KMS-11 (cell line): ENCODE results near the gene XRCC1.

Experiments used
- H2AFZ ChIP-seq: fragments of 200-600 bp; sonication (generic); 2 replicates; pipeline ENCODE4 v1.6.1; 2016; ENCODE audit warnings: antibody characterized with exemption, mixed run types, low read depth
- H3K27ac ChIP-seq: fragments of 200-600 bp; sonication (generic); 2 replicates; pipeline ENCODE4 v1.6.1; 2016; ENCODE audit warnings: mild to moderate bottlenecking, mixed run types
- H3K27me3 ChIP-seq: fragments of 200-600 bp; sonication (generic); 2 replicates; pipeline ENCODE4 v1.6.1; 2017; ENCODE audit warnings: mild to moderate bottlenecking, low read depth, mixed run types, moderate library complexity; ENCODE audit not compliant: insufficient read depth
- H3K36me3 ChIP-seq: fragments of 200-600 bp; sonication (generic); 2 replicates; pipeline ENCODE4 v1.6.1; 2017; ENCODE audit warnings: mild to moderate bottlenecking, mixed run types; ENCODE audit not compliant: insufficient read depth
- H3K4me1 ChIP-seq: fragments of 200-600 bp; sonication (generic); 2 replicates; pipeline ENCODE4 v1.6.1; 2016; ENCODE audit warnings: mild to moderate bottlenecking, low read depth, mixed run types; ENCODE audit not compliant: poor library complexity, severe bottlenecking
- H3K4me2 ChIP-seq: fragments of 200-600 bp; sonication (generic); 2 replicates; pipeline ENCODE4 v1.7.0; 2016; ENCODE audit warnings: mild to moderate bottlenecking, mixed run types
- H3K4me3 ChIP-seq: fragments of 200-600 bp; sonication (generic); IDR thresholded peaks from 2 replicates; pipeline ENCODE4 v1.6.1; 2017; ENCODE audit warnings: low read depth, low read length, mixed read lengths; ENCODE audit not compliant: insufficient read depth
- H3K79me2 ChIP-seq: fragments of 200-600 bp; sonication (generic); 2 replicates; pipeline ENCODE4 v1.6.1; 2016; ENCODE audit warnings: low read depth, mixed run types; ENCODE audit not compliant: insufficient read depth
- H3K9ac ChIP-seq: fragments of 200-600 bp; sonication (generic); 2 replicates; pipeline ENCODE4 v1.6.1; 2016; ENCODE audit warnings: mild to moderate bottlenecking, mixed run types
- H4K20me1 ChIP-seq: fragments of 200-600 bp; sonication (generic); 2 replicates; pipeline ENCODE4 v1.6.1; 2016; ENCODE audit warnings: mild to moderate bottlenecking, mixed run types; ENCODE audit not compliant: insufficient read depth
- TF ChIP-seq, protein P1 (sequence below): fragments of 200-600 bp; sonication (generic); conservative IDR thresholded peaks from 2 replicates; pipeline ENCODE4 v1.6.1; 2017; ENCODE audit warnings: low read depth, mild to moderate bottlenecking, antibody characterized with exemption, low read length, moderate library complexity, mixed read lengths

Gene XRCC1

DNA sequence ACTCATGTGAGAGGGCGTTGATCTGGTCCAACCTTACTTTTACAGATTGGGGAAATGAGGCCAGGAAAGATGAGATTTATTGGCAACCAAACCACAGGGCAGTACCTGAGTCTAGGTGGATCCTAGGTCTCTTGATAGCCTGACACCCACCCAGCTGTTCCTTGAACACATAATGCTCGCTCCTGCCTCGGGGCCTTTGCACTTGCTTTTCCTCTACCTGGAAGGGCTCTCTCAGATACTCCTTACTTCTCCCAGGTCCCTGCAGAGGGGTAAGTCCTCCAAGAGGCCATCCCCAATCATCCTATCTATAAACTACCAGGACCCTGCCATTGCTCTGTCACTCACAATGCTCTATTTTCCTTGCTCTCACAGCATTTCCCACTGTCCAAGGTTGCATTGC is 34.9 kb downstream of the XRCC1 start:
- H3K4me1 ChIP-seq = no peaks in the 10 kb centered on the region
- no peak overlapping the region for H3K9ac ChIP-seq
- no peak overlapping the region for H3K4me2 ChIP-seq
- H3K4me3 ChIP-seq = no peak overlapping the region
- H3K27ac ChIP-seq = no peak overlapping the region
- H2AFZ ChIP-seq = no peak overlapping the region
- no peaks in the 10 kb centered on the region for H3K27me3 ChIP-seq
- H3K36me3 ChIP-seq = no peaks in the 10 kb centered on the region
- H4K20me1 ChIP-seq = no peaks in the 10 kb centered on the region
- TF ChIP-seq, protein P1, sequence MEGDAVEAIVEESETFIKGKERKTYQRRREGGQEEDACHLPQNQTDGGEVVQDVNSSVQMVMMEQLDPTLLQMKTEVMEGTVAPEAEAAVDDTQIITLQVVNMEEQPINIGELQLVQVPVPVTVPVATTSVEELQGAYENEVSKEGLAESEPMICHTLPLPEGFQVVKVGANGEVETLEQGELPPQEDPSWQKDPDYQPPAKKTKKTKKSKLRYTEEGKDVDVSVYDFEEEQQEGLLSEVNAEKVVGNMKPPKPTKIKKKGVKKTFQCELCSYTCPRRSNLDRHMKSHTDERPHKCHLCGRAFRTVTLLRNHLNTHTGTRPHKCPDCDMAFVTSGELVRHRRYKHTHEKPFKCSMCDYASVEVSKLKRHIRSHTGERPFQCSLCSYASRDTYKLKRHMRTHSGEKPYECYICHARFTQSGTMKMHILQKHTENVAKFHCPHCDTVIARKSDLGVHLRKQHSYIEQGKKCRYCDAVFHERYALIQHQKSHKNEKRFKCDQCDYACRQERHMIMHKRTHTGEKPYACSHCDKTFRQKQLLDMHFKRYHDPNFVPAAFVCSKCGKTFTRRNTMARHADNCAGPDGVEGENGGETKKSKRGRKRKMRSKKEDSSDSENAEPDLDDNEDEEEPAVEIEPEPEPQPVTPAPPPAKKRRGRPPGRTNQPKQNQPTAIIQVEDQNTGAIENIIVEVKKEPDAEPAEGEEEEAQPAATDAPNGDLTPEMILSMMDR = no peak
- no peaks in the 10 kb centered on the region for H3K79me2 ChIP-seq

DNA sequence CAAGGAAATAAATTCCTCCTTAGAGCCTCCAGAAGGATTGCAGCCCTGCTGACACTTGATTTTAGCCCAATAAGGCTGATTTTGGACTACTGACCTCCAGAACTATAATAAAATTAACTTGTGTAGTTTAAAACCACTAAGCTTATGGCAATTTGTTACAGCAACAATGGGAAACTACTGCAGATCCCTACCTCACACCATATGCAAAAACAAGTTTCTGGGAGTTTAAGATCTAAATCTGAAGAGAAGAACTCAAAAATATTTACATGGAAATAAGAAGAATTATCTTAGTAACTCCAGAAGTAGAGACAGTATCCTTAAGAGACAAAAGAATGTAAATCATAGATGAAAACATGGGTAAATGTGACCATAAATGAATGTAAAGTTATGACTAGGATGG is 36.4 kb downstream of the XRCC1 start:
- Histone ChIP-seq H3K4me3 (no peak overlapping the region), H3K36me3 (no peaks in the 10 kb centered on the region), H3K4me1 (peaks cover 5% of the 10 kb centered on the region), H4K20me1 (no peaks in the 10 kb centered on the region), H3K79me2 (no peaks in the 10 kb centered on the region), H3K4me2 (no peak overlapping the region), H3K27me3 (no peaks in the 10 kb centered on the region), H3K9ac (no peak overlapping the region), H3K27ac (no peak overlapping the region), H2AFZ (no peak overlapping the region)
- TF ChIP-seq, protein P1 = no peak

GRCh38 chr19:43534816-43535761 is 40.2 kb downstream of the XRCC1 start:
- TF ChIP-seq, protein P1 = no peak; the same call in 1 of the 2 replicates
- H3K4me2 ChIP-seq = no peak overlapping the region

GRCh38 chr19:43534305-43534815 is 41.0 kb downstream of the XRCC1 start:
- Histone ChIP-seq H4K20me1 (no peaks in the 10 kb centered on the region), H2AFZ (no peak overlapping the region), H3K27me3 (no peaks in the 10 kb centered on the region), H3K27ac (no peak overlapping the region), H3K4me1 (peaks cover 19% of the 10 kb centered on the region), H3K4me2 (peak overlapping the region; percentile 58; the same call in 1 of the 2 replicates), H3K4me3 (no peak overlapping the region), H3K36me3 (no peaks in the 10 kb centered on the region), H3K79me2 (no peaks in the 10 kb centered on the region), H3K9ac (no peak overlapping the region)
- TF ChIP-seq, protein P1 = no peak

More at GRCh38 chr19:43534816-43535761, 40.2 kb downstream of the XRCC1 start:
- Histone ChIP-seq H3K36me3 (no peaks in the 10 kb centered on the region), H3K9ac (no peak overlapping the region), H3K27ac (no peak overlapping the region), H3K27me3 (no peaks in the 10 kb centered on the region), H3K4me1 (peaks cover 19% of the 10 kb centered on the region), H4K20me1 (no peaks in the 10 kb centered on the region), H3K4me3 (no peak overlapping the region), H2AFZ (no peak overlapping the region), H3K79me2 (no peaks in the 10 kb centered on the region)
